Upper lobe of right lung (tissue), 1 donor: ENCODE measurements around the gene TUG1. TPM values are rescaled to one million over a fixed set of nuclear protein-coding genes. Genes with fewer than 3 reads are reported as not detected.

Source experiments
- ATAC-seq: fragments of 200-7000 bp; cut with Tn5 transposase; one replicate; pipeline ENCODE4 v1.9.1; 2020; ENCODE audit warnings: mild to moderate bottlenecking, moderate library complexity
- DNase-seq: peaks from one replicate; pipeline ENCODE4 v3.0.0-alpha.2; 2020
- H3K27ac ChIP-seq: fragments of 200-600 bp; one replicate; pipeline ENCODE4 v1.8.0; 2022
- H3K27me3 ChIP-seq: fragments of 200-600 bp; one replicate; pipeline ENCODE4 v1.8.0; 2022; ENCODE audit warnings: mild to moderate bottlenecking
- H3K36me3 ChIP-seq: fragments of 200-600 bp; one replicate; pipeline ENCODE4 v1.8.0; 2022
- H3K4me1 ChIP-seq: fragments of 200-600 bp; one replicate; pipeline ENCODE4 v1.8.0; 2022
- H3K4me3 ChIP-seq: fragments of 200-600 bp; one replicate; pipeline ENCODE4 v1.8.0; 2022; ENCODE audit warnings: mild to moderate bottlenecking
- H3K9me3 ChIP-seq: fragments of 200-600 bp; one replicate; pipeline ENCODE4 v1.8.0; 2022
- CTCF ChIP-seq: fragments of 200-600 bp; IDR thresholded peaks from one replicate; pipeline ENCODE4 v1.8.0; 2022; ENCODE audit warnings: antibody characterized with exemption
- intact Hi-C: fragments of 100-400 bp; cut with DNase I; formaldehyde crosslinking; loops from one replicate; pipeline ENCODE4 v1.11.0; 2022
- total RNA-seq: library from RNA; stranded (reverse); fragmentation: NEBNext Ultra II Directional; extraction: Animal tissue kit (Norgen Biotek cat#: 25700); gene quantifications from one replicate; pipeline ENCODE4 v1.2.1, GENCODE V29; 2021
- donor health status: DM: no; HTN: yes; CAD: no; lungs with severe emphysema.

TUG1 gene
- total RNA-seq, 1 donor from 2014 or later: 71.8 TPM

DNA sequence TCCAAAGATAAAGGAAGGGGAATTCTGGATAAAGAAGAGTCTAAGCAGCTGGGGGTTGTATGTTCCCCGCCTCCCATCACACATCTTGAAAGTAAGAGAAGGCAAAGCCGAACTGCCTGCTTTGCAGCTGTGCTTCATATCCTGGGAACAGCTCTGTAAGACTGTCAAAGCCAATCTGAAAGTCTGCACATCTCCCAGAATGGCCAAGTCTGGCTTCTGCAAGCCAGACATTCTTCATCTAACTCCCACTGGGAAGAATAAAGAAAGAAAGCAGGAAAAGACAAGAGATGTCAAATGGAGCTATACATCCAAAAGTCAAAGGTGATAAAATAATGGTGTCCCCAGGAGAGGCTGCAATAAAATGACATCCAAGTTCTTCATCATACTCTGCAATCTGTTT, 15.9 kb upstream of the TUG1 start:
- Histone ChIP-seq H3K27ac (no peak overlapping the region), H3K27me3 (no peaks in the 10 kb centered on the region), H3K4me1 (peaks cover 3% of the 10 kb centered on the region), H3K36me3 (peaks cover 53% of the 10 kb centered on the region), H3K9me3 (no peaks in the 10 kb centered on the region), H3K4me3 (no peak overlapping the region)
- TF ChIP-seq CTCF: no peak
- no peak for ATAC-seq
- intact Hi-C loops: no loop called here
- no peak for DNase-seq

GRCh38 chr22:30955153-30955552, 13.9 kb upstream of the TUG1 start:
- peaks cover 35% of the 10 kb centered on the region for H3K36me3 ChIP-seq

GRCh38 chr22:30964858-30965257, 4.2 kb upstream of the TUG1 start:
- intact Hi-C loops: loop anchor here (5.0 kb wide), 1 partner anchor 117 kb away; the partner anchor contains the start of gene SMTN
- TF ChIP-seq CTCF: no peak
- H3K9me3 ChIP-seq: no peaks in the 10 kb centered on the region
- ATAC-seq: no peak
- peaks cover 8% of the 10 kb centered on the region for H3K4me1 ChIP-seq
- H3K27ac ChIP-seq: no peak overlapping the region
- H3K36me3 ChIP-seq: no peaks in the 10 kb centered on the region
- no peak overlapping the region for H3K4me3 ChIP-seq
- DNase-seq: no peak
- H3K27me3 ChIP-seq: no peaks in the 10 kb centered on the region

More at GRCh38 chr22:30955153-30955552, 13.9 kb upstream of the TUG1 start:
- no peak for TF ChIP-seq CTCF
- intact Hi-C loops: no loop called here
- ATAC-seq: no peak
- H3K9me3 ChIP-seq: no peaks in the 10 kb centered on the region
- H3K27me3 ChIP-seq: no peaks in the 10 kb centered on the region
- H3K4me3 ChIP-seq: no peak overlapping the region
- H3K4me1 ChIP-seq: no peaks in the 10 kb centered on the region
- no peak overlapping the region for H3K27ac ChIP-seq
- DNase-seq: no peak

DNA sequence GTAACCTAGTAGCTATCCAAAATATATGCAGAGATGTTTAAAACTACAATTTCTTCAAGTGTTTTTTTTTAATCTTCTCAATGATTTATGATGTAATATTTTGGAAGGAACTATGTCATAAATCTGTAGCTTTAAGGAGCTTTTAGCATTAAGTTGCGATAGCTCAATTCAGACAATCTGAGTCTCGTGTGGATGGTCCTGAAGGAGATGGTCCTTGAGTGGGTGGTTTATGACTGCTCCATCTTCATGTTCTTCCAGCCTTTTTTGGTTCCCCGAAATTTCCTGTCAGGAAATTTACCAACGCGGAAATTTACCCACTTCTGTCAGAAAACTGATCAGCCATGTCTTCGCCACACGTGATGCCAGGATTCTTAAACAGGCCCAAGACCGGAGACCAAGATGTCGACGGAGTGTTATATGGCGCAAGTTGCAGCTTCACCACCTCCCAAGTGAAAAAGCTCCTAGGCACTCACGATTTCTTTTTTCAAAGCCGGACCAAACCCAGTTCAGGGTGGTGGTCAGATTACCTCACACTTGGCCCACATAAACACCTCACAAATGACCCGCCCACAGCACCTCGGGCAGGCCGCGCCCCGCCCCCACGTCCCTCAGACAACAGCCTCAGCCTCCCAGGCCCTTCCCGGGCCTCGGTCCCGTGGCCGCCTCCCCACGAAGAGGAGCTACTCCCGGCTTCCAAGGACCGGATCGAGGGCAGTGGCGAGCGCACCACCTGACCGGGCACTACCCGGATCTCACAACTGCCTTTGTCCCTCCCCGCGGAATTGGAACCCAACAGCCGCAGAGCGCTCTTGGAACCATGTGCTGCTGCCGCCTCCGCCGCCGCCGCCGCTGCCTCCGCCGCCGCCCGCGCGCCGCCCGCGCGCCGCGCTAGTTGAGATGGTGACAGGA, 796 bp upstream of the TUG1 start, which contains the start of gene MORC2:
MORC2 (minus strand) TSS at position 760 of the 909 bp plus-strand sequence. CDS start 885 bp downstream, outside the sequence.
- Histone ChIP-seq H3K27ac (peak within 1 kb of the TSS; percentile 95), H3K4me1 (peaks cover 27% of the 10 kb centered on the region), H3K36me3 (peaks cover 18% of the 10 kb centered on the region), H3K27me3 (no peaks in the 10 kb centered on the region), H3K9me3 (no peaks in the 10 kb centered on the region), H3K4me3 (peak within 1 kb of the TSS; percentile 82)
- DNase-seq (peak; percentile 86), ATAC-seq (peak; percentile 61)
- TF ChIP-seq CTCF: no peak
- intact Hi-C loops: loop anchor here (5.0 kb wide), 1 partner anchor 114 kb away; the partner anchor contains the start of gene SMTN

DNA sequence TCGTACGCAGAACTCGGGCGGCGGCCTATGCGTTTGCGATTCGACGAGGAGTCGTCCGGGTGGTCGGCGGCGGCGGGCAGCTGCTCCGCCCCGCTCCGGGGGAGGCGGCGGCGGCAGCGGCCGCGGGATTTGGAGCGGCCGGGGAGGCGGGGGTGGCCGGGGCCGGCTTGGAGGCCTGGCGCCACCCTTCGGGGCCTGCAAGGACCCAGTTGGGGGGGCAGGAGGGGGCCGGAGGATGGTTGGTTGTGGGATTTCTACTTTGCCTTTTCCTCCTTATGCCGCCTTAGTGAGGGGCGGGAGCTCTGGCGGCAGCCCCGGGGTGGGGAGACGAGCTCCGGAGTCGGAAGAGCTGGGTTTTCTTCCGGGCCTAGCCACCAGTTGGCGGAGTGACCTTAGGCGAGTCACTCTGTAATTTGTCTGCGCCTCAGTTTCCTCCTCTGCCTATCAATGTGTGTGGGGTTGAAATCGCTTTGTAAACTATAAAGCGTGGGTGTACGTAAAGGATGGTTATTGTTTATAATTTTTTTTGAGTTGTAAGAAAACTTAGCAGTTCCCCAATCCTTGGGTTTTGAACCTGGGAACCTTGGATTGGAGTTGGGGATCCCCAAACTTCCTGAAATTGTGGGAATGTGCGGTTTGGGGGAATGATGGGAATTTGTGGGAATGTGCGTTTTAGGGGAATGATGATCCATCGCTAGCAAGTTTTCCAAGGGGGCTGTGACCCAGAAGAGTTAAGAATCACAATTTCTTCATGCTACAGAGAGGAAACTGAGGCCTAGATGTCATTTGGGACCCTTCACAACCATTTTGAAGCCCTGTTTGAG, 679 bp downstream of the TUG1 start:
- DNase-seq (no peak), ATAC-seq (peak; percentile 56)
- peaks cover 30% of the 10 kb centered on the region for H3K36me3 ChIP-seq
- intact Hi-C loops: loop anchor here (5.0 kb wide), 1 partner anchor 113 kb away; the partner anchor contains the start of gene SMTN
- H3K27me3 ChIP-seq: no peaks in the 10 kb centered on the region
- TF ChIP-seq CTCF: no peak
- no peaks in the 10 kb centered on the region for H3K9me3 ChIP-seq
- peak overlapping the region; percentile 95 for H3K27ac ChIP-seq
- H3K4me1 ChIP-seq: peaks cover 27% of the 10 kb centered on the region
- H3K4me3 ChIP-seq: peak overlapping the region; percentile 82
